Left kidney (tissue), 8 donors: ENCODE data around the gene TBC1D16. TPM values are rescaled to one million over a fixed set of nuclear protein-coding genes. Genes with fewer than 3 reads are reported as not detected.
A peak's percentile ranks its signal among the peaks of the same experiment; 100 is the strongest.

ENCODE experiments used
- DNase-seq: peaks from one replicate; pipeline ENCODE4 v3.0.0-alpha.2; 2013
- long read RNA-seq, 8 donors: transcript quantifications; one replicate each; lab custom pipeline, GENCODE V29; 2026
- polyA plus RNA-seq: library from polyadenylated mRNA; unstranded; fragments of 120-200 nt; gene quantifications from one replicate; pipeline ENCODE4 v1.2.1, GENCODE V29; 2013; ENCODE audit not compliant: insufficient read length

Gene TBC1D16, protein sequence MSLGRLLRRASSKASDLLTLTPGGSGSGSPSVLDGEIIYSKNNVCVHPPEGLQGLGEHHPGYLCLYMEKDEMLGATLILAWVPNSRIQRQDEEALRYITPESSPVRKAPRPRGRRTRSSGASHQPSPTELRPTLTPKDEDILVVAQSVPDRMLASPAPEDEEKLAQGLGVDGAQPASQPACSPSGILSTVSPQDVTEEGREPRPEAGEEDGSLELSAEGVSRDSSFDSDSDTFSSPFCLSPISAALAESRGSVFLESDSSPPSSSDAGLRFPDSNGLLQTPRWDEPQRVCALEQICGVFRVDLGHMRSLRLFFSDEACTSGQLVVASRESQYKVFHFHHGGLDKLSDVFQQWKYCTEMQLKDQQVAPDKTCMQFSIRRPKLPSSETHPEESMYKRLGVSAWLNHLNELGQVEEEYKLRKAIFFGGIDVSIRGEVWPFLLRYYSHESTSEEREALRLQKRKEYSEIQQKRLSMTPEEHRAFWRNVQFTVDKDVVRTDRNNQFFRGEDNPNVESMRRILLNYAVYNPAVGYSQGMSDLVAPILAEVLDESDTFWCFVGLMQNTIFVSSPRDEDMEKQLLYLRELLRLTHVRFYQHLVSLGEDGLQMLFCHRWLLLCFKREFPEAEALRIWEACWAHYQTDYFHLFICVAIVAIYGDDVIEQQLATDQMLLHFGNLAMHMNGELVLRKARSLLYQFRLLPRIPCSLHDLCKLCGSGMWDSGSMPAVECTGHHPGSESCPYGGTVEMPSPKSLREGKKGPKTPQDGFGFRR
- 33.1 TPM for polyA plus RNA-seq
- long read RNA-seq, donor 1, full-length matches to known transcripts = 1 of 1 reads
- long read RNA-seq, donor 1, partial matches to known transcripts = 0 of 1 reads
- long read RNA-seq, donor 1, other reads (novel, unspliced or antisense) = 0 of 1 reads
- long read RNA-seq, donor 2, full-length matches to known transcripts = 3 of 3 reads
- long read RNA-seq, donor 2, partial matches to known transcripts = 0 of 3 reads
- long read RNA-seq, donor 2, other reads (novel, unspliced or antisense) = 0 of 3 reads
- long read RNA-seq, donor 3 = 0 reads
- long read RNA-seq, donor 4 = 0 reads
- long read RNA-seq, donor 5, full-length matches to known transcripts = 2 of 2 reads
- long read RNA-seq, donor 5, partial matches to known transcripts = 0 of 2 reads
- long read RNA-seq, donor 5, other reads (novel, unspliced or antisense) = 0 of 2 reads
- long read RNA-seq, donor 6 = 0 reads
- long read RNA-seq, donor 7, full-length matches to known transcripts = 2 of 2 reads
- long read RNA-seq, donor 7, partial matches to known transcripts = 0 of 2 reads
- long read RNA-seq, donor 7, other reads (novel, unspliced or antisense) = 0 of 2 reads
- long read RNA-seq, donor 8 = 0 reads

DNA sequence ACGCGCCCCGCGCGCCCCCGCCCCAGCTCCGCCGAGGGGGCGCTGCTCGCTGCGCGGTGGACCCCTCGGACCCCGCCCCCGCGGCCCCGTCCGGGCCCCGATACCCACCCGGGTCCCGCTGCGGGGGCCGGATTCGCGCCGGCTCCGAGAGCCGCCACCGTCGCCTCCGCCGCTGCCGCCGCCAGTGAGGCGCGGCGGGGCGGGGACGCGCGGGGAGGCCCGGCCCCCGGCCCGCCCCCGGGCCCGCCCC, at the start of gene TBC1D16:
TBC1D16 (minus strand) TSS at position 186 of the 250 bp plus-strand sequence. CDS start 22,325 bp downstream, outside the sequence.
- DNase-seq = no peak

DNA sequence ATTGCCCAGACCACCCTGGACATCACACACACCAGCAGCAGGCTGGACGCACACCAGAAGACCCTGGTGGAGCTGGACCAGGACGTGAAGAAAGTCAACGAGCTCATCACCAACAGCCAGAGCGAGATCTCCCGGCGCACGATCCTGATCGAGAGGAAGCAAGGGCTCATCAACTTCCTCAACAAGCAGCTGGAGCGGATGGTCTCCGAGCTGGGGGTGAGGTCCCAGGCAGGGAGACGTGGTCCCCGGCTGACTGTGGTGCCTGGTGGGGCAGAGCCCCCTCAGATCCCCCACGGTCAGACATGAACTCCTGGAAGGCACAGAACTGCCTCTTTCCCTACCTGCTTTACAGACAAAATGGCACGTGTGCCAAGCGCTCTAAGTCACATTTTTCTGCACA, 49.1 kb upstream of the TBC1D16 start:
- DNase-seq = no peak

DNA sequence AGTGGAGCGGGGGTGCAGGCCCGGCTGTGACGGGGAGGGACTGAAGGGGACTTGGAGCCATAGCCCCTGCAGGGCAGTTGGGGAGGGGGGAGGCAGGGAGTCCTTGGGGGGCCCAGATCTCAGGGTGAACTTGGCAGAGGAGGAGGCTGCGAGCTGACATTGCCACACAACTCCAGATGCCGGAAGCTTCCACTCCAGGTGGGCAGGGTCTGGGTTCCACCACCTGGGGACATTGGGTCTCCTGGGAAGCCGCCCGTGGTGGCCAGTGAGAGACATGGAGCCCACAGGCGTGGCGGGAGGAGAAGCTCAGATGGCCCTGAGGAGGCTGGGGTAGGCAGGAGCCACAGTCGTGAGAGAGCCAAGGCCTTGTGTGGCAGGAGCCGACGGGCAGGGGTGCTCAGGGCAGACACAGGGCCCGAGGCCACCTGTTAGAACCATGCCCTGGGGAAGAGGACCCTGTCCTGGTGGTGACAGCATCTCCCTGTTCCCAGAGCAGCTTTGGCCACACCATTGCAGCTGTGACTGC, 47.5 kb upstream of the TBC1D16 start:
- DNase-seq = no peak

DNA sequence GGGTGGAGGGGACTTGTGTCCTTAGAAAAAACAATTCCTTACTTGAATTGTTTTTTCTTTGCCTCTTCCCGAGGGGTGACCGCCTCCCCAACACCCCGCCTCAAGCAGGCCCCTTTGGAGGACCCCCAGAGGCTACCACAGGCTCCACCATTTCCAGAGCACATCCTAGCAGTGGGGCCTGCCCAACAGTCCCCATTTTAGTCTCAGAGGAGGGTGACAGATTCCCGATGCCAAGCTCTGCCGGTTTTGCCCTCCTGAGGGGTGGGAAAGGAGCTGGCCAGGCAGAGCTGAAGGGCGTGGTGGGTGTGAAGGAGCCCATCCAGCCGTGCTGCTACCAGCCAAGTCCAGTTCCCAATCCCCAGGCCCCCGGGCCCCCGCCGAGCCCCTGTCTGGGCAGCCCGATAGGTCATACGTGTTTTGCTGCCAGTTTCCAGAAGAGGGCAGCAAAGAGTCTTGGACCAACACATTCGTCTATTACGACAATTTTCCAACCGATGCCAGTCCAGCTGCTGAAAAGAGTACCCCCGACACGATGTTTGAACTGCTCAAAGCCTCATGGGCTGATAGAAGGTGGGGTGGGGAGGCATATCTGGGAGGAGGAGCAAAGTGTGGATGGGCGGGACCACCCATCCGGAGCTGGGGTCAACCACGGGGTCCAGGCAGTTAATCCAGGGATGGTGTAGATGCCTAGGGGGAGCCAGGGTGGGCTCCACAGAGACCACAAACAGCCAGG, 46.9 kb upstream of the TBC1D16 start:
- DNase-seq = peak; percentile 72

DNA sequence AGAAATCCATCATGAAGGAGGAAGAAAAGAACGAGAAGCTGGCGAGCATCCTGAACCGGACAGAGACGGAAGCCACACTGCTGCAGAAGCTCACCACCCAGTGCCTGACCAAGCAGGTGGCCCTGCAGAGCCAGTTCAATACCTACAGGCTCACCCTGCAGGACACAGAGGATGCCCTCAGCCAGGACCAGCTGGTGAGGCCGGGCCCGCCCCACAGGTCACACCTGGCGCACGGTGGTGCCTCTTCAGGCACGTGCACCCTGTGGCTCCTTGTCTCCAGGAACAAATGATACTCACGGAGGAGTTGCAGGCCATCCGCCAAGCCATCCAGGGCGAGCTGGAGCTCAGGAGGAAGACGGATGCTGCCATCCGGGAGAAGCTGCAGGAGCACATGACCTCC, 45.9 kb upstream of the TBC1D16 start:
- DNase-seq = no peak

DNA sequence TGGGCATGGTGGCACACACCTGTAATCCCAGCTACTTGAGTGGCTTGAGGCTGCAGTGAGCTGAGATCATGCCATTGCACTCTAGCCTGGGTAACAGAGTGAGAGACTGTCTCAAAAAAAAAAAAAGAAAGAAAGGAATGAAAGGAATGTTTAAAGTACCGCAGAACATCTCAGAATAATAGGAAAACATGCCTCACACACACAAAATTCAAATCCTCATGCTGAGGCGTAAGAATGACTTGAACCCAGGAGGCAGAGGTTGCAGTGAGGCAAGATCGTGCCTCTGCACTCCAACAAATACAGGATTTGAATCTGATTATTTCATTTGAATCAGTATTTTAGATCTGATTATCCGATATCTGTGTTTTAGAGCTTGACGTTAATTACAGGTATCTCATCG, 44.4 kb upstream of the TBC1D16 start:
- no peak for DNase-seq

DNA sequence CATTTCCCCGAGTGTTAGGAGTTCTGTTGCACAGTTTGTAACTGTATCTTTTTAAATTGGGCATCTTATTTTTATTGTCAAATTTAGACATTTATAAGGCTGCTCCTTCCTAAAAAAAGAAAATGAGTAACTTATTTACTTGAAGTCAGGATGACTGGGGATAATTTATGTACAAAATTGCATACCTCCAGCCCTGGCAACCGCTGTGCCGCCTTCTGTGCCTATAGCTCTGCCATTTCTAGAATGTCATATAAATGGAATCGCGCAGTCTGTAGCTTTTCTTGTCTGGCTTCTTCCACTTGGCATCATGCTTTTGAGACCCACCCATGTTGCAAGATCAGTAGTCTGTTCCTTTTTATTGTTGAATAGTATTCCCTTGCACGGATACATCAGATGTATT, 36.7 kb upstream of the TBC1D16 start:
- no peak for DNase-seq

DNA sequence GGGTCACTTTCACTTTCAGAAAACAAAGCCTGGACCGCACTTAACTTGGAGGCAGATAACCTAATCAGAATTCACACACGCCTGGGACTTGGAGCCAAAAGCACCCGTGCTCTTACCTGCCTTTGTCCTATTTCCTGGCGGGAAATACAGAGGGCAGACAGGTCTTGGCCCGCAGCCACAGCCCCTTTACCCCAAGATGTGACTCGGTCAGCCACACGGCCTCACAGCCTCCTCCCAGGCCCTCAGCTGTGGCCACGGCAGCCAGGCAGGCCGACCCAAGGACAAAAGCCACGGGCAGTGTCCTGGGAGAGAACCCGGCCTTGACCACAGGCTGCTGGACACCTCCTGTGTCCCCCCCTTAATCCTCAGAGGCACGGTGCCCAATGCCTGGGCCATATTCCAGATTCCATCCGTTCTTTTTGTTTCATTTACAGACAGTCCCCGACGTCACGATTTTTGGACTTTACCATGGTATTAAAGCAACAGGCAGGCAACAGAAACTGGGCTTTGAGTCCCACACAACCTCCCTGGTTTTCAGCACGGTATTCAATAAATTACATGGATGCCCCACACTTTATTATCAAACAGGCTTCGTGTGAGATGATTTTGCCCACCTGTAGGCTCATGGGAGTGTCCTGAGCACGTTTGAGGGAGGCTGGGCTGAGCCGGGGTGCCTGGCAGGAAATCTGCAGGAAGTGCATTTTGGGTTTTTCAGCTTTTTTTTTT, 35.6 kb upstream of the TBC1D16 start:
- DNase-seq = no peak

DNA sequence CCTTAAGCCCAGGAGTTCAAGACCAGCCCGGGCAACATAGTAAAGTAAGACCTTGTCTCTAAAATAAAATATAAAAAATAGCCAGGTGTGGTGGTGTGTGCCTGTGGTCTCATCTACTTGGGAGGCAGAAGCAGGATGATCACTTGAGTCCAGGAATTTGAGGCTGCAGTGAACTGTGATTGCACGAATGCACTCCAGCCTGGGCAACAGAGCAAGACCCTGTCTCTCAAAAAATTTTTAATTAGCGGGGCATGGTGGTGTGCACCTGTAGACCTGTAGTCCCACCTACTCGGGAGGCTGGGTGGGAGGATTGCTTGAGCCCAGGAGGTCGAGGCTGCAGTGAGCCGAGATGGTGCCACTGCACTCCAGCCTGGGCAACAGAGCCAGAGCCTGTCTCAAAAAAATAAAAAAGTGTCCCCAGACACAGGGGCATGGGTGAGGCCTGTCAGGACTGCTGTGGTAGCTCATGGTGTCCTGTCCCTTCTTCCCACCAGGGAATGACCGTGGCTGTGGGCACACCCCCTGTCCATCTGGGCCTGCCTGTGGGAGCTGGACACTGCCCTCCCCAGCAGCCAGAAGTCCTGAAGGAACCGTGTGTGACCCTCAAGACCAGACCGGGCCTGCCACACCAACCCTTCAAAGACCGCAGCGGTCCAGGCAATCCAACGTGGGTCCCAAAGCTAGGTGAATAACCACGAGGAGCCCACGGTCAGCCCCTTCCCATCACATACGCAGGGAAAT, 34.9 kb upstream of the TBC1D16 start:
- DNase-seq = no peak

DNA sequence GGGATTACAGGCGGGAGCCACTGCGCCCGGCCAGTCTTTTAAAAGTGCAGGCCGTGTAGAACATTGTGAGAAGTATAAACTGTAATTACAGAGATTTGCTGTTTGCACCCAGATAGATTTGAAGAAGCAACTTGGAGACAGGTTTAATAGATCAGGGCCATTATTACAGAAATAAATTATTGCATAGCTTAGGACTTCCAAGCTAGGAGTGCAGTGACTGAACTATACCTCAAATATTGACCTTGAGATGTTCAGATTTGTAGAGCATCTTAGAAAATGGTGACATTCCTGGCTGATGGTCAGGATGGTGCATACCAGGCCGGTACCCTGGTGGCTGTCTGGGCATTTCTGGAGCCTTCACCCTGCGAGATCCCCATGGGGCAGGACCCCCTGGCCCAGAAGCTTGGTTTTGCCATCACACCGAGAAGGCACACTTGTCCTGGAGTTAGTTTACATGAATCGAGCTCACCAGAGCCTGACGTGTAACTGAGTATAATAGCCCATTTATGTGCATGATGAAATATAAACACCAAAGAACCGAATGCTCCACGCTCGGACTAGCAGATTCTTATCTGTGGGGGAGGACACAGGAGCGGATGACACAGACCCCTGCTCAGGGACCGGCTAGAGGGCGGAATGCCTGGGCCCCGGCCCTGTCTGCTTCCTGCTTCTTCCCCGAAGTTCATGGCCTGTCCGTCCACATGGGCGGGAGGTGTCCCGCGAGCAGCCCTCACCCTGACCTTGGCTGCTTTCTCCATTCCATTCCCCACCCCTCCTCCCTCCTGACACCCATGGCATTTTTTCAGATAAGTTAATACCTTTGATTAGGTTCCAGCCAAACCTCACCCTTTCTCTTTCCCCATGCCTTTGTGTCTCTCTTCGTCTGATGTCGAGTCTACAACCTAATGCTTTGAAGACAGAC, 32.9 kb upstream of the TBC1D16 start:
- peak; percentile 46 for DNase-seq

DNA sequence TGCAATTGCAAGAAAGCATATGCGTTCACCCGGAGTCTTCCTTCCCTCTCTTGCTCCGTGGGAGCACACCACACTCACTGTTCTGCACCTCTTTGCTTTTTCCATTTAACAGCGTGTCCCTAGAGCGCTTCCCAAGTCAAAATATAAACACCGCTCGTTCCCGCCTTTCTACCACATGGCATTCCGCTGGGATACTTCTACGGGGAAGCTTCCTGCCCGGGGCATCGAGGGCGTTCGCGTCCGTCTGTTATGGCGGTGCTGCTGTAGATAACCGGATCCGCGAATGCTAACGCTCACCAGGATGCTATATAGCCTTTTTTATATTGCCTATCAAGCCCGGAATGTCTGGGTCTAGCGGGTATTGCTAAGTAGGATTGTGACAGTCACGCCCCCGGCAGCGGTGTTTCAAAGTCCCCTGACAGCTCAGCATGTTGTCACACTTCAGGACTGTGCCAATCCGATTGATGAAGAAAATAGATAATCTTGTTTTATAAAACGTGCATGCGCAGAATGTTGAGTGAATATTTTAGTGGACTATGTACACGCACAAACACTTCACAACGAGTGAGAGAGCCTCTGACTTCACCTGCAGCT, 31.8 kb upstream of the TBC1D16 start:
- no peak for DNase-seq

DNA sequence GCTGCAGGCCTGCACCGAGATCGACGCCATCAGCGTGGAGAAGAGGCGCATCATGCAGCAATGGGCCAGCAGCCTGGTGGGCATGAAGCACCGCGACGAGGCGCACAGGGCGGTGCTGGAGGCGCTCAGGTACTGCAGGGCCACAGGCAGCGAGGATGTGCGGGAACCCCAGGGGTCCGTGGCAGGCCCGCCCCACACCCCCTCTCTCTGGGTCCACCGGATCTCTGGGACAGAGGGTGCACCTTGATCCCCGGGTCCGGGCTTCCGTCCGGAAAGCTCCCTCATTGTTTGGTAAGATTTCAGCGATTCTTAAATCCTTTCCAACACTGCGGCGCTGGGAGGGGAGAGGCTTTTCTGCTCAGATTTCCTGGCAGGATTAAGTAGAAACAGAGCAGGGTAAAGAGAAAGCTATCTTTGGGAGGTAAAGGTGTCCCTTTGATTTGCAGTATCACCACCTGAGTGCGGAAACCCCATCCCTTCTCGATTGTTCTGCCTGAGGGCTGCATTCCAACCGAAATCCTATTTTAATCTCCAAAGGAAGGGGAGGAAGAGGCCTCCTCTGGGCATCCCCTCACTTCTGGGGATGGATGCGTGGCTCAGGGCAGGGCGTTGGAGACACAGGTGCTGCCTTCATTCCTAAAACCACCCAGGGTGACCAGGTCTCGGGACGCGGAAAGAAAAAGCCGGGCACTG, 30.0 kb upstream of the TBC1D16 start:
- DNase-seq = no peak

DNA sequence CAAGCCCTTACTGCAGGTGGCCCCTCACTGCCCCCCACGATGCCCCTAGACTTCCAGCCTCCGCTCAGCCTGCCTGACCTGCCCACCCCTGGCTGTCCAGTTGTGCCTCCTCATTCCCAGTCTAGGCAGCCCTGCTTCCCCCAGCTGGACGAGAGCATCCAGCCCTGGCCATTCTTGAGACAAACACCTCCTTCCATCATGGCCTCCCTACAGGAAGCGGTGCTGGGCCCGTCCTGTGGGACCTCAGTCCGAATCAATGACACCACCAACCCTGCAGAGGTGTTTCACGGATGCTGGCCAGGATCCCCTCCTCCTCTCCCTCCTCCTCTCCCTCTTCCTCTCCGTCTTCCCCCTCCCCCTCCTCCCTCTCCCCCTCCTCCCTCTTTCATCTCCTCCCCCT, 29.0 kb upstream of the TBC1D16 start:
- no peak for DNase-seq

DNA sequence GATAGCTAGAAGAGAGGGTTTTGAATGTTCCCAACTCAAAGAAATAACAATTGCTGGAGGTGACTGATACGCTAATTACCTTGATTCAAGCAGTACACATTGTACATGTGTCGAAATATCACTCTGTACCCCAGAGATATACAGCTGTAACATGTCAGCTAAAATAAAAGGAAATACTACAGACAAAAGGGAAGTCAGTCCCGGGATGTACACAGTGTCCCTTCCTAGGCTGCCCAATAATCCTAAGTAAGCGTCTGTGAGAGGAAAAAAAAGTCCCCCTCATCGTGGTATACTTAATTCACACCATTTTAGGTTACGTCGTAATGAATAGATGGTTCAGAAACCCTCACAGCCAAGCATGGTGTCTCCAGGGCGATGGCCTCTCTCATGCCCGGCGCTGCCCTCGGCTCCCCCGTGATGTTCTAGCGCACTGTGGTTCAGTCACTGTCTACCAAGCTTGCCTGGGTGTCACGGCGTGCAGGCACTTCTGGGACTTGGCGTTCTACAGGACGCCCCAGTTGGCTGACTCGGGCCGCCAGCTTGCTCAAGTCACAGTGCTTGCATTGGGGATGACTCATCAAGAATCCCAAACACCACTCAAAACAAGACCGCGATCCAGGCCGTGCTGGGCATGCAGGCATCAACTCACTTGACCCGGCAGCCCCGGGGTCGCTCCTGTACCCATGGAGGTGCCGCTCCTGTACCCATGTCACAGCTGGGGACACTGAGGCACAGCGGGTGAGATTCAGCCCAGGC, 28.3 kb upstream of the TBC1D16 start:
- no peak for DNase-seq

DNA sequence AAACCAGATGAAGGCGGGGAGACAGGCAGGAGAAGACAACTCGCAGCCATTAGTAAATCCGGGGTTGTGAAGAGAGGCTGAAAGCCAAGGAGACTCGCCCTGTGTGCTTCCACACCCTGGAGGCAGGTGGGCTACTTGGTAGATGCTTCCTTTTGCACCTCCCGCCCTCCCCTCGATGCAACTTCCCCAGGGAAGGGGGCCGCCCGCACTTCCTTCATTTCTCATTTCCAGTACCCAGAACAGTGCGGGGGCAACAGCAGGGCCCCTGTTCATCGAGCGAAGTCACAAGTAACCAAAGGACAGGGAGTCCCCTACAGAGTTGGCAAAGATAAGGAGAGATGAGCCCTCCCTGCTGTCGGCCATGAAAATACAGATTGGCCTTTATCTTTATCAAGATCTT, 25.7 kb upstream of the TBC1D16 start:
- no peak for DNase-seq

DNA sequence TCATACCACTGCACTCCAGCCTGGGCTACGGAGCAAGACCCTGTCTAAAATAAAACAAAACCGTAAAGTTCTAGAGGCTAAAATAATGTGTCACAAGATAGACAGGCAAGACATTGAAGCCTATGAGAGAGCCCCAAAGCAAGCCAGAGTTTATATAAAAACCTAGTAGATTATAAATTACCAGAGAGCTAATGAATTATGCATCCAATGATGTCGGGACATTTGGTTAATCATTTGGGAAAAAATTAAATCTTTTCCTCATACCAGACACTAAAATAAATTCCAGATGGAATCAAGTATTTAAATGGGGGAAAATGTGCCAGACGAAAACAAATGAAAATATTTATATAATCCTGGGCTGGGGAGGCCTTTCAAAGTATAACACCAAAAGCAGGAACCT, 25.0 kb upstream of the TBC1D16 start:
- no peak for DNase-seq

DNA sequence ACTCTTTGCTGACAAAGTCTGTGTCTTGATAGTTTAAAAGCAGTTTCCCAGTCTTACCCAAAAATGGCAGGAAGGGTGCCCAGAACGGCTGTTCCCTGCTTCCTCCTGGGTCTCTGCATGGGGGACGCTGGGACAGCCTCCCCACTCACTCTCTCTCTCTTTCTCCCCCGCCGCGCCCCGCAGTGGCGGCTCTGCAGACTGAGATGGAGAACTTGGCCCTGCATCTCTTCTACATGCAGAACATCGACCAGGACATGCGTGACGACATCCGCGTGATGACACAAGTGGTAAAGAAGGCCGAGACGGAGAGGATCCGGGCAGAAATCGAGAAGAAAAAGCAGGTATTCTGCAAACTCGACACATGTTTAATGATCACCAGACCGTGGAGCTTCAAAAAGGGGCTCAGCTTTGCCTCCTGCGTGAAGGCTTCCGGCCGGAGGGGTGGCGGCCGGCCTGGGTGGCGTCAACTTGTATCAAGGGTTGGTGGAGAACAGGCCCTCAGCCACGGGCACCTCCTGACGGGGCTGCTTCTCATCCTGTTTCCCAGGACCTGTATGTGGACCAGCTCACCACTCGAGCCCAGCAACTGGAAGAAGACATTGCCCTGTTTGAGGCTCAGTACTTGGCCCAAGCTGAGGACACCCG, 22.8 kb upstream of the TBC1D16 start:
- DNase-seq = no peak
